NCI-H1105 (cell line): ENCODE measurements around the gene SIPA1L2.
"Not testable (repeated sequence)": the region's sequence is repeated elsewhere in the genome, so short reads cannot be mapped to it uniquely, and the experiment has no call there.

Experiments used
- DNase-seq: peaks from one replicate; lab custom pipeline; 2025; lab: John Stamatoyannopoulos, UW

Gene SIPA1L2

GRCh38 chr1:232615306-232615800 is 14.6 kb downstream of the SIPA1L2 start:
- DNase-seq = no peak

GRCh38 chr1:232614811-232615210 is 15.1 kb downstream of the SIPA1L2 start:
- no peak for DNase-seq

- DNase-seq = no peak
These were observed 16.1 kb downstream of the SIPA1L2 start for GRCh38 chr1:232613752-232614381.

GRCh38 chr1:232612836-232613235 is 17.1 kb downstream of the SIPA1L2 start:
- not testable (repeated sequence) for DNase-seq

- DNase-seq = no peak
These were observed 18.1 kb downstream of the SIPA1L2 start for GRCh38 chr1:232611834-232612233.

GRCh38 chr1:232610902-232611745 is 18.8 kb downstream of the SIPA1L2 start:
- not testable (repeated sequence) for DNase-seq

GRCh38 chr1:232610192-232610901 is 19.6 kb downstream of the SIPA1L2 start:
- DNase-seq = no peak

GRCh38 chr1:232608427-232608826 is 21.5 kb downstream of the SIPA1L2 start:
- no peak for DNase-seq

- no peak for DNase-seq
These were observed 27.3 kb downstream of the SIPA1L2 start for GRCh38 chr1:232602622-232603021.

- no peak for DNase-seq
These were observed 29.3 kb downstream of the SIPA1L2 start for GRCh38 chr1:232600424-232601258.

GRCh38 chr1:232599178-232600041 is 30.5 kb downstream of the SIPA1L2 start:
- no peak for DNase-seq

GRCh38 chr1:232598837-232599177 is 31.1 kb downstream of the SIPA1L2 start:
- DNase-seq = no peak

GRCh38 chr1:232598133-232598532 is 31.8 kb downstream of the SIPA1L2 start:
- no peak for DNase-seq

GRCh38 chr1:232597721-232598120 is 32.2 kb downstream of the SIPA1L2 start:
- no peak for DNase-seq

- no peak for DNase-seq
These were observed 33.1 kb downstream of the SIPA1L2 start for GRCh38 chr1:232596666-232597303.

- DNase-seq = no peak
These were observed 34.9 kb downstream of the SIPA1L2 start for GRCh38 chr1:232594768-232595698.

- no peak for DNase-seq
These were observed 36.0 kb downstream of the SIPA1L2 start for GRCh38 chr1:232593717-232594502.

GRCh38 chr1:232591344-232591743 is 38.6 kb downstream of the SIPA1L2 start:
- DNase-seq = no peak

GRCh38 chr1:232590744-232591082 is 39.2 kb downstream of the SIPA1L2 start:
- DNase-seq = no peak
